Prostate gland (tissue), 2 donors: ENCODE results near the gene LPIN3.

Experiments used
- POLR2AphosphoS5 ChIP-seq: sonication (generic); formaldehyde crosslinking; IDR thresholded peaks from one replicate; pipeline ENCODE4 v1.6.1; 2017; ENCODE audit warnings: antibody characterized with exemption
- TF ChIP-seq, protein P1 (sequence below), 4 experiments: fragments of 200-600 bp in 2 of 4; fragments of 450-650 bp in 2 of 4; sonication (generic) in 2 of 4; IDR thresholded peaks; 1 replicate in 3 of 4; 2 replicates in 1 of 4; pipeline ENCODE4 v1.5.1; 2016 to 2019; ENCODE audit warnings: antibody characterized with exemption in 4 of 4, mild to moderate bottlenecking in 2 of 4, moderate library complexity in 2 of 4

- TF ChIP-seq POLR2AphosphoS5 = no peak
- TF ChIP-seq, protein P1, sequence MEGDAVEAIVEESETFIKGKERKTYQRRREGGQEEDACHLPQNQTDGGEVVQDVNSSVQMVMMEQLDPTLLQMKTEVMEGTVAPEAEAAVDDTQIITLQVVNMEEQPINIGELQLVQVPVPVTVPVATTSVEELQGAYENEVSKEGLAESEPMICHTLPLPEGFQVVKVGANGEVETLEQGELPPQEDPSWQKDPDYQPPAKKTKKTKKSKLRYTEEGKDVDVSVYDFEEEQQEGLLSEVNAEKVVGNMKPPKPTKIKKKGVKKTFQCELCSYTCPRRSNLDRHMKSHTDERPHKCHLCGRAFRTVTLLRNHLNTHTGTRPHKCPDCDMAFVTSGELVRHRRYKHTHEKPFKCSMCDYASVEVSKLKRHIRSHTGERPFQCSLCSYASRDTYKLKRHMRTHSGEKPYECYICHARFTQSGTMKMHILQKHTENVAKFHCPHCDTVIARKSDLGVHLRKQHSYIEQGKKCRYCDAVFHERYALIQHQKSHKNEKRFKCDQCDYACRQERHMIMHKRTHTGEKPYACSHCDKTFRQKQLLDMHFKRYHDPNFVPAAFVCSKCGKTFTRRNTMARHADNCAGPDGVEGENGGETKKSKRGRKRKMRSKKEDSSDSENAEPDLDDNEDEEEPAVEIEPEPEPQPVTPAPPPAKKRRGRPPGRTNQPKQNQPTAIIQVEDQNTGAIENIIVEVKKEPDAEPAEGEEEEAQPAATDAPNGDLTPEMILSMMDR (IDR thresholded peaks at IDR 0.05) = no peak
Observed at GRCh38 chr20:41334036-41334435, 6.6 kb upstream of the LPIN3 start.
